Occipital lobe (tissue), 2 donors: Measurements from ENCODE around the gene BABAM2. TPM values are rescaled to one million over a fixed set of nuclear protein-coding genes. Genes with fewer than 3 reads are reported as not detected.
"Not testable (repeated sequence)": the region's sequence is repeated elsewhere in the genome, so short reads cannot be mapped to it uniquely, and the experiment has no call there.

Experiments used
- DNase-seq: peaks from one replicate; lab custom pipeline; 2025; lab: John Stamatoyannopoulos, UW
- total RNA-seq: library from RNA; depleted of rRNA; stranded (reverse); fragments of >200 nt; gene quantifications from one replicate; pipeline ENCODE4 v1.2.3, GENCODE V29; 2014

The BABAM2 gene
- total RNA-seq, 1 donor from 2014 or later: 13.4 TPM

- DNase-seq: no peak
Observed at GRCh38 chr2:27973592-27973991, 83.1 kb downstream of the BABAM2 start.

DNA sequence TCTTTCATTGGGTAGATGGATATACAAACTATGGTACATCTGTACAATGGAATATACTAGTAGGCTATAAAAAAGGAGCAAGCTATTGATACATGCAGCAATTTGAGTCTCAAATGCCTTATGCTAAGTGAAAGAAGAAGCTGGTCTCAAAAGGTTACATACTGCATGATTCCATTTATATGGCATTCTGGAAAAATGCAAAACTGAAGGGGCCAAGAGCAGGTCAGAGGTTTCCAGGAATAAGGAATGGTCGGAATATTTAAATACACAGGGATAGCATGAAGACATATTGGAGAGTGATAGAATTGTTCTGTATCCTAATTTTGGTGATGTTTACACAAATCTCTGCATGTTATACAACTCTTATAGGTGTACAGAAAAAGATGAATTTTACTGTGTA is 85.8 kb downstream of the BABAM2 start:
- DNase-seq: no peak

GRCh38 chr2:27977731-27978312 is 87.3 kb downstream of the BABAM2 start:
- DNase-seq: no peak

DNA sequence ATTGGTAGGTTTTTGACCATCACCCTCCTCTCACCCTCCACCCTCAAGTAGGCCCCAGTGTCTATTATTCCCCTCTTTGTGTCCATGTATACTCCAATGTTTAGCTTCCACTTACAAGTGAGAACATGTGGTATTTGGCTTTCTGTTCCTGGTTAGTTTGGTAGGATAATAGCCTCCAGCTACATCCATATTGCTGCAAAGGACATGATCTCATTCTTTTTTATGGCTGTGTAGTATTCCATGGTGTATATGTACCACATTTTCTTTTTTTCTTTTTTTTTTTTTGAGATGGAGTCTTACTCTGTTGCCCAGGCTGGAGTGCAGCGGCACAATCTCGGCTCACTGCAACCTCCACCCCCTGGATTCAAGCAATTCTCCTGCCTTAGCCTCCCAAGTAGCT is 88.2 kb downstream of the BABAM2 start:
- not testable (repeated sequence) for DNase-seq

- DNase-seq: no peak
Observed at GRCh38 chr2:27980242-27980641, 89.7 kb downstream of the BABAM2 start.

DNA sequence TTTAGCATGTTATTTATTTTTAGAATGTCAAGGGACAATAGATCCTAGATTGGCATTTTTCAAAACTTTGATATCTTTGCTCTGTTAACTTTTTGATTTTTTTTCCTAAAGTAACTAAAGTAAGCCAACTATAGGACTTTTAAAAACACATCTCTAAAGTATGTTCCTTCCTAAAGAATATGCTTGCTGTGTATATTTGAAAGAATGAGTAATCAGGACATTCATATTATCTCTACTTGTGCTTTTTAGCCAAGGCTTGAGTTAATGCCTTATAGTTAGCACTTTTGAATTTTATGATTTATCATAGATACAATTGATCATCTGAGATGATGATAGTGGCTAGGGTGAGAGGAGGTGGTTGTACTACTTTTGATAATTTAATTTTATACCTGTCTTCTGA is 93.6 kb downstream of the BABAM2 start:
- DNase-seq: no peak

DNA sequence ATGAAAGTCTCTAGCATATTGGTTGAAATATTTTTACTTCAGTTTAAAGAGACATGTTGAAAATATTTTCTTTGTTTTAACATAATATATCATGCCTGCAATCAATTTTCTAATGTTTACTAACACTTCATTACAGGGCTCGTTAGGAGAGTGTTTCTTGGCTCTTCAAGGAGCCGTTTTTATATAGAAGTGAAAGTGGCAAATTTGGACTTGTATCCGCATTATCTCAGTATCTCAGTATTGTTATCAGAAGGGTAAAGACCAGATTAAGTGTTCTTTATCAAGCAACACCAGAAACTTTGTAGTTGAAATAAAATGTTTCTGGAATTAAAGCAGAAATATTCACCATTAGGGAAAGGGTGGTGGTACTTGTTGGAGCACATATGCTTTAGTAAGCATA is 97.8 kb downstream of the BABAM2 start:
- DNase-seq: no peak

GRCh38 chr2:27988718-27989117 is 98.2 kb downstream of the BABAM2 start:
- DNase-seq: no peak

- DNase-seq: no peak
Observed at GRCh38 chr2:27989149-27989548, 98.6 kb downstream of the BABAM2 start.

GRCh38 chr2:27990030-27990590 is 99.6 kb downstream of the BABAM2 start:
- no peak for DNase-seq

GRCh38 chr2:27991146-27991545 is 100.6 kb downstream of the BABAM2 start:
- no peak for DNase-seq

- no peak for DNase-seq
Observed at GRCh38 chr2:27992787-27993401, 102.4 kb downstream of the BABAM2 start.

GRCh38 chr2:27993402-27993787 is 102.9 kb downstream of the BABAM2 start:
- DNase-seq: no peak

- no peak for DNase-seq
Observed at GRCh38 chr2:27993950-27994728, 103.6 kb downstream of the BABAM2 start.

DNA sequence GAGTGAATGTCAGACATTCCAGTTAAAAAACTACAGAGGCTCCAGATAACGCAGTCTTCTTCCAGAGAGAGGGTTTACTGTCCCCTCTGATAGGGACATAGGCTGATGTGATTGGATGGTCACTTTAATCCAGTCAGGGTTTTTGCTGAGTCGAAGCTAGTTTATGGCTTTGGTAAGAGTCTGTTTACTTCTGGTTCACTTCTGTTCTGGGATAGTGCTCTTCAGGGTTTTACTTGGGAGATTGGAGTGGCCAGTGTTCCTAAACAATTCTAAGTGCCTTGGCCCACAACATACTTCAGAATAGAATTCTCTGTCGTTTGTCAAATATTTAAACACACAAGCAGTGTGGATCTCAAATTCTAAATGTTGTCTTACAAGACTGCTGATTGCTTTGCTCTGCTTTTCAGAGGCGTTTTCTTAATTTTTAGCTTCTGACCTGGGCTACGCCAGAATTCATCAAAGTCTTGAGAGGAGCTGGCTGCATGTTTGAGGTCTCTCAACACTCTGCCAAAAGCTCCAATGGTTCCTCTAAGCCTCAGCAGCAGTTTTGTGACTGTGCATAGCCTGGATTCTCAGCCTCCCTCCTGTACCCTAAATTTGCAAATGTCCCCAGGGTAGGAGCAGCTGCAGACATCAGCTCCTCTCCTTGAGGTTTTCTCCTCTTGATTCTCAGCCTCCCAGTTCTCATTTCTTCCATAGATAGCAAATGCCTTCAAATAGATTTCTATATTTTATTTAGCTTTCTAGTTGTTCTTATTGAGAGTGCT is 105.8 kb downstream of the BABAM2 start:
- no peak for DNase-seq

DNA sequence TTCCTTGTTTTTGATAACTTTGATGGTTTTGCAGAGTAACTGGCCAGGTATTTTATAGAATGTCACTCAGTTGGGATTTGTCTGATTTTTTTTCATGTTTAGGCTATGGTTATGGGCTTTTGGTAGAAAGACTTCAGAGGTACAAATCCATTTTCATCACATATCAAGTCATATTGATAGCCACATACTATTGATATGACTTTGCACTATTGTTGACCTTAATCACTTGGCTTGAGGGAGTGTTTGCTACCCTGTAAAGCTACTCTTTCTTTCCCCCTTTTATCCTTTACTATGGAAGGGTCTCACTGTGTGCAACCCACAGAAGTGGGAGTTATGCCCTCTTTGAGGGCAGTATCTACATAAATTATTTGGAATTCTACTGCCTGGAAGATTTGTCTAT is 109.8 kb downstream of the BABAM2 start:
- DNase-seq: no peak

DNA sequence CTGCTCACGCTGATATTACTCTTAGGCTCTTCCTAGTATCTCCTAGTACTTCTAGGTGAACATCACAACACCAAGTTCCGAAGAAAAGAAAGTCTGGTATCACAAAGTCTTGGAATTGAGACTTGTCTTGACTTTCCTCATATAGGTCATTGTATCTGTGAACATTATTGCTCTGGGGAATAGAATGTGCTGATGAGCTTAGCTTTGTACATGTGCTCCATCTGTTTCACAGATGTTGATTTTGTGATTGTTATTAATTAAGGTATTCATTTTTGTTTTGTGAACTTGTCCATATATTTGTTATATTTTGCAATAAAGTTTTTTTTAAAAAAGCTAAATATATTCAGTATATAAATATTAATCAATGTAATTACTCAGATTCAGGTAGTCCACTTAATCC is 111.7 kb downstream of the BABAM2 start:
- no peak for DNase-seq

- DNase-seq: no peak
Observed at GRCh38 chr2:28004086-28004485, 113.6 kb downstream of the BABAM2 start.

DNA sequence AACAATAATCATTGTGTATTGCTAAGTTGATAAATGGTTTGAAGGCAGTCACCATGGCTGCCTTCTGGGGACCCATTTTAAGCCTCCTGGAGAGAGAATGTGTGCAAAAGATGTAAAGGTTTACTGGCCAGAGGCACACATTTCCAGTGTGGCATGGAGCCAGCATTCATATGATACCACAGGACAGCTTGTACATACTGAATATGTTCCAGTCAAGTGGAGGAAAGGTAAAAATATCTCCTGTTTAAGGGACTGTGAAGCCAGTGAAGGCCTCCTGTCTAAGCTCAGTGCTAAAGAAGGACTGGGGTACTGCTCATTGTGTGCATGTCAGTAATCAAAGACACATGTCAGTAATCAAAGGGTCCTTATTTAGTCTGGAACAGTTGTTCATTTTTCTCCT is 119.2 kb downstream of the BABAM2 start:
- no peak for DNase-seq

DNA sequence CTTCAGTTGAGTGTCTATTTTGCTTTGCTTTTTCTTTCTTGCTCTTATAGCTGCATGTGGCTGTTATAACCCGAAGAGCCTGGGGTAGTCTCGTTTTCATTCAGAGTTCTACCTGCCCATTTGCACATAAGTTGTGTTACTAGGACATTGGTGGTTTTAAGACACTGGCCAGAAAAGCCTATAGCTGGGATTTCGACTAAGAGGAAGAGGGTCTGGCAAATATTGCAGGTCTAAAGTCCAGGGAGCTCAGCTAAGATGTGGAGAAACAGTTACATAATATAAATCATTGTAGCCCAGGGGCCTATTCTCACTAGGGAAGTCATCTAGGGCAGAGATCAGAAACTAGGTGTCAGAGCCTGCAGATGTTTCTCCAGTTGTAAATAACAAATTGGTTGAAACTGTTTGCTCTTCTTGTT is 120.8 kb downstream of the BABAM2 start:
- no peak for DNase-seq

DNA sequence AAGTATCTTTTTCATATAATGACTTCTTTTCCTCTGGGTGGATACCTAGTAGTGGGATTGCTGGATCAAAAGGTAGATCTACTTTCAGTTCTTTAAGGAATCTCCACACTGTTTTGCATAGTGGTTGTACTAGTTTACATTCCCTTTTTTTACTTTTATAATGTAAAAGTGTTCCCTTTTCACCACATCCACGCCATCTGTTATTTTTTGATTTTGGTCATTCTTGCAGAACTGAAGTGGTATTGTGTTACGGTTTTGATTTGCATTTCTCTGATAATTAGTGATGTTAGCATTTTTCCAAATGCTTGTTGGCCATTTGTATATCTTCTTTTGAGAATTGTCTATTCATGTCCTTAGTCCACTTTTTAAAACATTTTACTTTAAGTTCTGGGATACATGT is 127.9 kb downstream of the BABAM2 start:
- not testable (repeated sequence) for DNase-seq

DNA sequence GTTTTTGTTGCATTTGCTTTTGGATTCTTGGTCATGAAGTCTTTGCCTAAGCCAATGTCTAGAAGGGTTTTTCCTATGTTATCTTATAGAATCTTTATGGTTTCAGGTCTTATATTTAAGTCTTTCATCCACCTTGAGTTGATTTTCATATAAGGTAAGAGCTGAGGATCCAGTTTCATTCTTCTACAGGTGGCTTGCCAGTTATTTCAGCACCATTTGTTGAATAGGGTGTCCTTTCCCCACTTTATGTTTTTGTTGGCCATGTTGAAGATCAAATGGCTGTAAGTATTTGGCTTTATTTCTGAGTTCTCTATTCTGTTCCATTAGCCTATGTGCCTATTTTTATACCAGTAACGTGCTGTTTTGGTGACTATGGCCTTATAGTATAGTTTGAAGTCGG is 129.0 kb downstream of the BABAM2 start:
- DNase-seq: not testable (repeated sequence)
